Erythroblast (primary cell): ENCODE results near the gene MYO1E.
"Not testable (repeated sequence)": the region's sequence is repeated elsewhere in the genome, so short reads cannot be mapped to it uniquely, and the experiment has no call there.

Source experiments
- DNase-seq, 2 experiments: peaks; one replicate each; lab custom pipeline; 2025; lab: John Stamatoyannopoulos, UW
- GATA1 ChIP-seq: IDR thresholded peaks from 2 replicates; pipeline ENCODE4 v1.6.1; 2011; ENCODE audit warnings: low read depth, mild to moderate bottlenecking, control low read depth, low read length, moderate library complexity
- POLR2A ChIP-seq: IDR thresholded peaks from 2 replicates; pipeline ENCODE4 v1.6.1; 2011; ENCODE audit warnings: mild to moderate bottlenecking, low read length

Gene MYO1E

DNA sequence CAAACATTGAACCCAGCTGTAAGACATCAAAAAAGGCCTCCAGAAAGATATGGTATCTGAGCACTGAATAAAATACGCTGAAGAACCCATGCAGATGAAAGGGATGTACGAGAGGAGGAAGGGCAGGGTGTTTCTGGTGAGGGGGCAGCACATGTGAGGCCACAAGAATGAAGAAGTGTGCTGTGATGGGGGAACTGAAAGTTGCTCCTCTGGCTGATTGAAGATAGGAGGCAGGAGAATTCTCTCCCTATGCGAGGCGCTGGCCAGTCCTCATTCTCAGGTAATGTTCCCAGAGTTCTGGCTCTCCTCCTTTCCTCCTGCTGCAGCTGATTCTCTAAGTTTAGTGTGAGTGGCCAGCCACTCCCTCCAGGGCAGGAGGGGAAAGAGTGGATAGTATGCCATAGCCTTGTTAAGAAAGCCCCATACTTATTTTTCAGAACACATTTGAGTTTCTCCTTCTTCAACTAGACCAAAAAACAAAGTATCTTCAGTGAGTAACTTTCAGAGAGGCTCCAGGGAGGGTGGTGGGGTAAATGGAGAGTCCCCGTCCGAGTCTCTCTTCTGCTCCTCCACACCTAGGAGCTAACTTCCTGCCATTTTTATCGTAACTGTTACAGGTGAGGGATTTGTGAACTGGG lies 26.9 kb upstream of the MYO1E start:
- TF ChIP-seq POLR2A, result no peak
- no peak for TF ChIP-seq GATA1
- DNase-seq, result no peak

DNA sequence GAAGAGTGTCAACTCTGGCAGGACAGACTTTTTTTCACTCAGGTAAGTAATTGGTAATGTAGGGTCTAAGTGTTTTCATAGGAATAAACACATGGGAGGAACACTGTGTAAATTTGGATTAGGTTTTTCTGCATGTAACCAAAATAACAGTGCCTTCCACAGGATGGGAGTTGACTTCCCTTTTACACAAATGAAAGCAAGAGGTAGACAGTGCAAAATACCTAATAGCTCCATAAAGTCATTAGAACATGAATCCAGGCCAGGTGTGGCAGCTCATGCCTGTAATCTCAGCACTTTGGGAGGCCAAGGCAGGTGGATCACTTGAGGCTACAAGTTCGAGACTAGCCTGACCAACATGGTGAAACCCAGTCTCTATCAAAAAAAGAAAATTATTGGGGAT lies 25.5 kb upstream of the MYO1E start:
- DNase-seq, result no peak
- TF ChIP-seq POLR2A, result no peak
- no peak for TF ChIP-seq GATA1

- no peak for DNase-seq
- TF ChIP-seq POLR2A (no peak), GATA1 (no peak)
Measured at GRCh38 chr15:59396679-59397078, 24.0 kb upstream of the MYO1E start.

DNA sequence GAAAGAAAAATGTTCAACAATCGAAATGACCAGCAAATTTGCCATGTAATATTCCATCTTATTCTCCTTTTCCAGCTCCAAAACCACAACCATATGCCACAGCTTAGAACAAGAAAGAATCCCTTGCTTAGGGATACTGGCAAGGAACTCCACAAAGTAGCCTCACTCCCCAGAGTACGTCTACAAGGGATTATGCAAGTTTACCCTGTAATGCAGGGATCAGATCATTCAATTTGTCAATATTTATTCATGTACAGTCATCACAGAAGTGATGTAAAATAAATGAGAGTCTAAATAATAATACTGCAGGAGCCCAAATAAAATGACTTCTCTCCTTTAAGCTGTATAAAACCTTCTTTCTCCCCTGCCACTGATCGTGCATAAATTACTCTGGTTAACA lies 23.5 kb upstream of the MYO1E start:
- no peak for DNase-seq
- TF ChIP-seq POLR2A, result no peak
- no peak for TF ChIP-seq GATA1

GRCh38 chr15:59394166-59394661 lies 21.5 kb upstream of the MYO1E start:
- DNase-seq, result no peak
- TF ChIP-seq GATA1 (no peak), POLR2A (no peak)

DNA sequence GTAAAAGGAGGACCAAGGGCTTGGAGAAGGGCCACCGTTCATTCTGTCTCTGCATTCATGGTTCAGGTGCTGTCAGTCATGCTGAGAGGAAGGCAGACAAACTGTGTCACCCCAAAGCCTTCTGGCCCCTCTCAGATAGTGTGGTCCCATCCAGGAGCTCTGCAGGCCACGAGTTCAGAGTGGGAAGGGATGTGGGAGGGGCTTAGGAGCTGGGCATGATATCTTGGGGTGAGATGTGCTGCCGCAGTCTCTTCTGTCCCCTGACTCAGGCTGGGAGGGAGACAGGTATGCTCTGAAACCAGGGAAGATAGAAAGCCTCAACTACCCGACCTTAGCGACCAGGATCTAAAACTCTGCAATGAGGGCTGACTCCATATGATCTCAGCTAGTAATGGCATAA lies 19.6 kb upstream of the MYO1E start:
- TF ChIP-seq POLR2A, result no peak
- TF ChIP-seq GATA1, result no peak
- no peak for DNase-seq

- DNase-seq, result no peak
- no peak for TF ChIP-seq POLR2A
- TF ChIP-seq GATA1, result no peak
Measured at GRCh38 chr15:59388670-59389069, 16.0 kb upstream of the MYO1E start.

DNA sequence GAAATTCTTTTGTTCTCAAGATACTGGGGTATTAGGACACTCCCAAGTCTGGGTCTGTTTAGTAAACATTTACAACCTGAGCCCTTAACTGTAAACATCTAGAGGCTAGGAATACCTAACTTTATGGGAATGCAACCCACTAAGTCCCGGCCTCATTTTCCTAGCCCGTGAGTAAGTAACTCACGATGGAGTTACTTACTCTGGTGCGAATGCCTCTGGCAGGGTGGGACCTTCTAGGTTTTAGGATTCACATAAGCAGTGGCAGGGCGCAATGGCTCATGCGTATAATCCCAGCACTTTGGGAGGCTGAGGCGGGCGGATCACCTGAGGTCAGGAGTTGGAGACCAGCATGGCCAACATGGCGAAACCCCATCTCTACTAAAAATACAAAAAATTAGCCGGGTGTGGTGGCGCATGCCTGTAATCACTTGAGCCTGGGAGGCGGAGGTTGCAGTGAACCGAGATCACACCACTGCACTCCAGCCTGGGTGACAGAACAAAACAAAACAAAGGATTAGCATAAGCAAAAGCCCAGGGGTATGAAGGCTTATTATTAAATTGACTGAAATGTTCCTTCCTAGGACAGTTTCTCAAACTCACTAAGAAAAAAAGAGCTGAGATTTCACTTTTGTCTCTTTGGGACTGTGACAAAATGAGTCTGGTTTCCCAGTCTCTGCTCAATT lies 14.7 kb upstream of the MYO1E start:
- not testable (repeated sequence) for DNase-seq

GRCh38 chr15:59385171-59385570 lies 12.5 kb upstream of the MYO1E start:
- DNase-seq, result no peak
- TF ChIP-seq GATA1 (no peak), POLR2A (no peak)

DNA sequence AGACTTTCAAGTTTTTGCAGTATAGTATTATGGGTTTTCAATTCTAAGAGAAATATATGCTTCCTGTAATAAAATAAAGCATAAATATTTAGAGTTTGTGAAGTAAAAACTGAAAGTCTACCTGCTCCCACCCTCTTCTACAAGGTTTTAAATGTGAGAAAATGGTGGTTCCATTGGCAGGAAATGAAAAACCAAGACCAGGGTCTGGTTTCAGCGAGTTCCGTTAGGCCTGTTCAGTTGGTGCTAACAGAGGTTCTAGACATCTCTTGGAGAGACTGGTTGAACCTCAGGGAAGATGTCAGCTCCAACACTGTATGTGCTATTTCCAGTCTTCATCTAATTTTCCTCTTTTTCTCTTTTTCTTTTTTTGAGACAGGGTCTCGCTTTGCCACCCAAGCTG lies 11.8 kb upstream of the MYO1E start:
- TF ChIP-seq POLR2A (no peak), GATA1 (no peak)
- DNase-seq, result no peak

- TF ChIP-seq GATA1, result no peak
- no peak for TF ChIP-seq POLR2A
- no peak for DNase-seq
Measured at GRCh38 chr15:59380902-59381610, 8.4 kb upstream of the MYO1E start.

DNA sequence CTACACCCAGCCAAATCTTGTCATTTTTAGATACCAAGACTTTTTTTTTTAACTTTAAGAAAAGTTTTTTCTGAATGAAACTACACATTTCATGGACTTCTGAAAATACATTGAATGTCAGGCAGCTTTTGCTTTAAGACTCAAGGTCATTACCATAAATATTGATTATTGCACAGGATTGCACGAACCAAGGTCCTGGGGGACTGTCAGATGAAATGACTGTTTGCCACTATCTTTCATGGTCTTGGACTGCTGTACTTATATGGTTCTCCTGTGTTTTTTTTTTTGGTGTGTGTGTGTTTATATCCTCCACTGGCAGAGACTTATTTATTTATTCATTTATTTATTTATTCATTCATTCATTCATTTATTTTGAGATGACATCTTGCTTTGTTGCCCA lies 6.9 kb upstream of the MYO1E start:
- no peak for DNase-seq

GRCh38 chr15:59378855-59379254 lies 6.2 kb upstream of the MYO1E start:
- DNase-seq, result no peak
- TF ChIP-seq POLR2A (no peak), GATA1 (no peak)

More for the DNA sequence above, 6.9 kb upstream of the MYO1E start:
- TF ChIP-seq GATA1 (no peak), POLR2A (no peak)

GRCh38 chr15:59377924-59378323 lies 5.3 kb upstream of the MYO1E start:
- TF ChIP-seq POLR2A (no peak), GATA1 (no peak)
- no peak for DNase-seq

GRCh38 chr15:59376733-59377132 lies 4.1 kb upstream of the MYO1E start:
- DNase-seq, result no peak
- no peak for TF ChIP-seq GATA1
- no peak for TF ChIP-seq POLR2A
